OCI-LY7 (cell line): ENCODE data around the gene HMGCL.

Source experiments
- EZH2phosphoT487 ChIP-seq: fragments of 200-600 bp; sonication (generic); IDR thresholded peaks from 2 replicates; pipeline ENCODE4 v1.6.1; 2018; ENCODE audit warnings: low read depth, borderline replicate concordance, mild to moderate bottlenecking, mixed run types, antibody characterized with exemption, low read length, moderate library complexity, mixed read lengths
- TF ChIP-seq, protein P1 (sequence below): fragments of 200-600 bp; sonication (generic); conservative IDR thresholded peaks from 2 replicates; pipeline ENCODE4 v1.5.1; 2014; ENCODE audit warnings: mild to moderate bottlenecking, antibody characterized with exemption, low read length, moderate library complexity, mixed read lengths

DNA sequence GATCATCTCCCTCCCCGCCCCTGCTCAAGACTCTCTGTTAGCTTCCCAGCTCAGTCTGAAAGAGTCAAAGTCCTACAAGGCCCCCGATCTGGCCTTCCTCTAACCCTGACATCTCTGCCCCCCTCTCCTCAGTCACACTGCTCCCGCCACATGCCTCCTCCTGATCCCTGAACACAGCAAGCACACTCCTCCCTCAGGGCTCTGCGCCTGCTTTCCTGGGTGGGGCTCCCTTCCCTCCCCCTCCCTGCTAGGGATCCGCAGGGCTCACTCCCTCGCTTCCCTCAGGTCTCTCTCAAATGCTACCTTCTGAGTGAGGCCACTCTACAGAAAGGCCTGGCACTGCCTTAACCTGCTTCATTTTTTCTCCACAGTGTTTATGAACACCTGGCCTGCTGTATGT is 18.9 kb downstream of the HMGCL start:
- no peak for TF ChIP-seq EZH2phosphoT487
- TF ChIP-seq, protein P1, sequence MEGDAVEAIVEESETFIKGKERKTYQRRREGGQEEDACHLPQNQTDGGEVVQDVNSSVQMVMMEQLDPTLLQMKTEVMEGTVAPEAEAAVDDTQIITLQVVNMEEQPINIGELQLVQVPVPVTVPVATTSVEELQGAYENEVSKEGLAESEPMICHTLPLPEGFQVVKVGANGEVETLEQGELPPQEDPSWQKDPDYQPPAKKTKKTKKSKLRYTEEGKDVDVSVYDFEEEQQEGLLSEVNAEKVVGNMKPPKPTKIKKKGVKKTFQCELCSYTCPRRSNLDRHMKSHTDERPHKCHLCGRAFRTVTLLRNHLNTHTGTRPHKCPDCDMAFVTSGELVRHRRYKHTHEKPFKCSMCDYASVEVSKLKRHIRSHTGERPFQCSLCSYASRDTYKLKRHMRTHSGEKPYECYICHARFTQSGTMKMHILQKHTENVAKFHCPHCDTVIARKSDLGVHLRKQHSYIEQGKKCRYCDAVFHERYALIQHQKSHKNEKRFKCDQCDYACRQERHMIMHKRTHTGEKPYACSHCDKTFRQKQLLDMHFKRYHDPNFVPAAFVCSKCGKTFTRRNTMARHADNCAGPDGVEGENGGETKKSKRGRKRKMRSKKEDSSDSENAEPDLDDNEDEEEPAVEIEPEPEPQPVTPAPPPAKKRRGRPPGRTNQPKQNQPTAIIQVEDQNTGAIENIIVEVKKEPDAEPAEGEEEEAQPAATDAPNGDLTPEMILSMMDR, result no peak
